ENCODE data around the gene BPGM.

DNA sequence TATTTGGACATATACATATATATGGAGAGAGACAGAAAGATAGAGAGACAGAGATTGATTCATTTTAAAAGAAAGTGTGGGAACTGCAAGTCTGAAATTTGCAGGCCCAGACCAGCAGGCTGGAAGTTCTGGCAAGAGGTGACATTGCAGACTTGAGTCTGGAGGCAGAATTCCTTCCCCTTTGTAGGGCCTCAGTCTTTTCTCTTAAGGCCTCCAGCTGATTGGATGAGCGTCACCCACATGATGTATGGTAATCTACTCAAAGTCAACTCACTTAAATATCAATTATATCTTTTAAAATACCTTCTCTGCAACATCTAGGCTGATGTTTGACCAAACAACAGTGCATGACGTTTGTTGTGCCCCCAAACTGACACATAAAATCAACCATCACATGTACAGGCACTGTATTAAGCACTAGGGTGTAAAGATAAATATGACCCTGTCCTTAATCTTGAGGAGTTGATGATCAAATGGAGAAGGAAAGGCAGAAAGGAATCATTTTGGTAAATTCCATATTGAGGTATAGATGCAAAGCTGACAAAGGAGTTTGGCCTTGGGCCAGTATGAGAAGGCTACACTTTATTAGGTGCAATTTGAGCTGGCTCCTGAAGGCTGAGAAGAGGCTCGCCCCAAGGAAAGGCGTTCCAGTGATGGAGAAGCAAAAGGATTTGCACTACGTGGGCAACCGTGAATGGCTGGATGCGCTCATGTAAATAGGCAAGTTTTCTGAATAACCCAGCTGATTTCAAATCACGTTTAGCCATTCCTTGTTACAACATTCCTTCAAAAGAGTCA is 52.6 kb downstream of the BPGM start:
- TF ChIP-seq, protein P1, sequence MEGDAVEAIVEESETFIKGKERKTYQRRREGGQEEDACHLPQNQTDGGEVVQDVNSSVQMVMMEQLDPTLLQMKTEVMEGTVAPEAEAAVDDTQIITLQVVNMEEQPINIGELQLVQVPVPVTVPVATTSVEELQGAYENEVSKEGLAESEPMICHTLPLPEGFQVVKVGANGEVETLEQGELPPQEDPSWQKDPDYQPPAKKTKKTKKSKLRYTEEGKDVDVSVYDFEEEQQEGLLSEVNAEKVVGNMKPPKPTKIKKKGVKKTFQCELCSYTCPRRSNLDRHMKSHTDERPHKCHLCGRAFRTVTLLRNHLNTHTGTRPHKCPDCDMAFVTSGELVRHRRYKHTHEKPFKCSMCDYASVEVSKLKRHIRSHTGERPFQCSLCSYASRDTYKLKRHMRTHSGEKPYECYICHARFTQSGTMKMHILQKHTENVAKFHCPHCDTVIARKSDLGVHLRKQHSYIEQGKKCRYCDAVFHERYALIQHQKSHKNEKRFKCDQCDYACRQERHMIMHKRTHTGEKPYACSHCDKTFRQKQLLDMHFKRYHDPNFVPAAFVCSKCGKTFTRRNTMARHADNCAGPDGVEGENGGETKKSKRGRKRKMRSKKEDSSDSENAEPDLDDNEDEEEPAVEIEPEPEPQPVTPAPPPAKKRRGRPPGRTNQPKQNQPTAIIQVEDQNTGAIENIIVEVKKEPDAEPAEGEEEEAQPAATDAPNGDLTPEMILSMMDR (IDR thresholded peaks at IDR 0.05 in 2 of 3, conservative IDR thresholded peaks at IDR 0.05 in 1 of 3; ENCODE audit: borderline replicate concordance in 1 of 3, insufficient read depth in 1 of 3, low read depth in 2 of 3, low read length in 2 of 3) = no peak
- TF ChIP-seq ZFX (IDR thresholded peaks at IDR 0.05) = no peak
- TF ChIP-seq ZNF274 (IDR thresholded peaks at IDR 0.05; ENCODE audit: low read depth, low read length) = no peak
- no peak for TF ChIP-seq EZH2 (IDR thresholded peaks at IDR 0.05)
- TF ChIP-seq JUND (IDR thresholded peaks at IDR 0.05) = no peak
- no peak for TF ChIP-seq POLR2A (IDR thresholded peaks at IDR 0.05; ENCODE audit: borderline replicate concordance, extremely low read depth, insufficient read depth, insufficient read length)
- no peak for TF ChIP-seq YY1 (IDR thresholded peaks at IDR 0.05; ENCODE audit: extremely low read depth, insufficient replicate concordance, low read depth, low read length)
- TF ChIP-seq SIN3A (IDR thresholded peaks at IDR 0.05; ENCODE audit: low read depth) = no peak

All from HCT116 (cell line).